K562 (cell line): ENCODE data around the gene NBPF3. TPM values are rescaled to one million over a fixed set of nuclear protein-coding genes. Genes with fewer than 3 reads are reported as not detected.

Source experiments
- ATAC-seq: fragments of 200-7000 bp; cut with Tn5 transposase; 3 replicates; pipeline ENCODE4 v1.9.1; 2020; ENCODE audit warnings: moderate library complexity
- BruUV-seq: library from RNA; stranded (reverse); fragments of 400-500 nt; replicated peaks from 2 replicates; lab custom pipeline; 2021; lab: Mats Ljungman, UMichigan
- CTCF ChIA-PET: fragments of 300-600 bp; formaldehyde crosslinking; extraction: SDS; loops from one replicate; lab custom pipeline; 2021; ENCODE audit warnings: low intra/inter-chr PET ratio; lab: Yijun Ruan, JAX
- POLR2A ChIA-PET: fragments of 300-600, 350-650 bp; sonication (Branson Sonifier 250); formaldehyde crosslinking; extraction: SDS; loops from one replicate; lab custom pipeline; 2021; ENCODE audit warnings: antibody characterized with exemption, inconsistent platforms; lab: Yijun Ruan, JAX
- DNase-seq, 4 experiments: peaks; one replicate each; pipeline versions ENCODE4 v3.0.0 to v3.0.0-alpha.2; 2011 to 2018; ENCODE audit warnings: low spot score in 3 of 4, mixed read lengths in 3 of 4; ENCODE audit errors: extremely low read depth in 1 of 4
- FAIRE-seq: peaks from 2 replicates; lab custom pipeline; 2011; peaks lifted over from hg19 to GRCh38; lab: Jason Lieb, UNC
- H2AFZ ChIP-seq: 2 replicates; pipeline ENCODE4 v1.6.0; 2011; ENCODE audit warnings: low read depth, low read length, control low read depth, inconsistent platforms
- H3K27ac ChIP-seq: fragments of 200-600 bp; 3 replicates; pipeline ENCODE4 v1.8.0; 2011; ENCODE audit warnings: low read depth, mild to moderate bottlenecking, control low read depth, inconsistent platforms, low read length, moderate library complexity, mixed read lengths; ENCODE audit errors: extremely low read depth
- H3K27me3 ChIP-seq, 2 experiments: fragments of 300-600 bp in 1 of 2; 2 replicates in 1 of 2; 3 replicates in 1 of 2; pipeline versions ENCODE4 v1.6.0 to v1.8.0; 2011; ENCODE audit warnings: inconsistent platforms in 2 of 2, low read length in 2 of 2, mild to moderate bottlenecking in 1 of 2, mixed read lengths in 1 of 2, moderate library complexity in 1 of 2; ENCODE audit not compliant: control insufficient read depth in 2 of 2, insufficient read depth in 2 of 2
- H3K36me3 ChIP-seq: fragments of 300-600 bp; 3 replicates; pipeline ENCODE4 v1.8.0; 2011; ENCODE audit warnings: mild to moderate bottlenecking, low read length, inconsistent platforms; ENCODE audit not compliant: control insufficient read depth, insufficient read depth
- H3K4me1 ChIP-seq, 2 experiments: fragments of 200-600 bp in 1 of 2; replicated peaks in 1 of 2; 2 replicates in 1 of 2; 3 replicates in 1 of 2; pipeline versions ENCODE4 v1.5.1 to v1.8.0; 2011; ENCODE audit warnings: inconsistent platforms in 2 of 2, low read length in 2 of 2, mild to moderate bottlenecking in 1 of 2, mixed read lengths in 1 of 2, moderate library complexity in 1 of 2; ENCODE audit not compliant: control insufficient read depth in 2 of 2, insufficient read depth in 2 of 2
- H3K4me2 ChIP-seq: 2 replicates; pipeline ENCODE4 v1.6.1; 2011; ENCODE audit warnings: low read length, control low read depth, inconsistent platforms, mixed read lengths; ENCODE audit not compliant: insufficient read depth
- H3K4me3 ChIP-seq: fragments of 200-600 bp; sonication (generic), shearing (Covaris generic); 2 replicates; pipeline ENCODE4 v1.5.1; 2016; ENCODE audit warnings: control low read depth, inconsistent platforms
- H3K79me2 ChIP-seq: fragments of 200-600 bp; 3 replicates; pipeline ENCODE4 v1.8.0; 2011; ENCODE audit warnings: low read length, inconsistent platforms; ENCODE audit not compliant: control insufficient read depth, insufficient read depth
- H3K9ac ChIP-seq, 2 experiments: 2 replicates each; pipeline versions ENCODE4 v1.6.0 to v1.6.1; 2011; ENCODE audit warnings: low read depth in 2 of 2, low read length in 2 of 2, control low read depth in 1 of 2, inconsistent platforms in 1 of 2, mild to moderate bottlenecking in 1 of 2, mixed read lengths in 1 of 2; ENCODE audit not compliant: insufficient read depth in 1 of 2
- H3K9me1 ChIP-seq: one replicate; pipeline ENCODE4 v1.6.0; 2011; ENCODE audit warnings: inconsistent platforms, mild to moderate bottlenecking, low read length, moderate library complexity; ENCODE audit not compliant: control insufficient read depth, insufficient read depth
- H3K9me3 ChIP-seq: replicated peaks from 2 replicates; pipeline ENCODE4 v1.5.1; 2011; ENCODE audit warnings: low read depth, low read length, inconsistent platforms; ENCODE audit not compliant: control insufficient read depth, insufficient read depth
- H4K20me1 ChIP-seq: replicated peaks from 2 replicates; pipeline ENCODE4 v1.6.1; 2011; ENCODE audit warnings: low read length, inconsistent platforms, mixed read lengths; ENCODE audit not compliant: control insufficient read depth, insufficient read depth
- ARID1B ChIP-seq: fragments of 450-650 bp; IDR thresholded peaks from 2 replicates; pipeline ENCODE4 v1.6.1; 2016; ENCODE audit warnings: antibody characterized with exemption, mild to moderate bottlenecking, inconsistent platforms
- ATF7 ChIP-seq: fragments of 450-650 bp; IDR thresholded peaks from 2 replicates; pipeline ENCODE4 v1.7.1; 2014; ENCODE audit warnings: mild to moderate bottlenecking, moderate library complexity
- CBFA2T2 ChIP-seq: fragments of 450-650 bp; conservative IDR thresholded peaks from 2 replicates; pipeline ENCODE4 v1.6.1; 2017; ENCODE audit warnings: mild to moderate bottlenecking
- CBFA2T3 ChIP-seq: fragments of 450-650 bp; IDR thresholded peaks from 2 replicates; pipeline ENCODE4 v1.6.1; 2017
- EP300 ChIP-seq: IDR thresholded peaks from 2 replicates; pipeline ENCODE4 v1.6.1; 2012; ENCODE audit warnings: low read length, improper control_type of control experiment
- GATA2 ChIP-seq: sonication (generic); formaldehyde crosslinking; IDR thresholded peaks from 2 replicates; pipeline ENCODE4 v1.4.0; 2020; ENCODE audit warnings: mild to moderate bottlenecking, missing genetic modification reagents
- GTF2A2 ChIP-seq: IDR thresholded peaks from 2 replicates; pipeline ENCODE4 v1.6.1; 2016; ENCODE audit warnings: mild to moderate bottlenecking, missing genetic modification characterization, missing compliant biosample characterization
- HOXB6 ChIP-seq: fragments of 250-450 bp; sonication (Bioruptor Pico); IDR thresholded peaks from 2 replicates; pipeline ENCODE4 v1.5.1; 2022; ENCODE audit warnings: mild to moderate bottlenecking, borderline replicate concordance
- KDM5B ChIP-seq: fragments of 200-600 bp; sonication (generic); IDR thresholded peaks from 2 replicates; pipeline ENCODE4 v1.6.1; 2012; ENCODE audit warnings: low read depth, mild to moderate bottlenecking, moderate library complexity, low read length, control low read depth, inconsistent platforms; ENCODE audit not compliant: insufficient replicate concordance
- KLF1 ChIP-seq: fragments of 450-650 bp; IDR thresholded peaks from 2 replicates; pipeline ENCODE4 v1.6.1; 2016; ENCODE audit warnings: missing genetic modification characterization, missing compliant biosample characterization
- KLF16 ChIP-seq: IDR thresholded peaks from 2 replicates; pipeline ENCODE4 v1.6.1; 2016; ENCODE audit warnings: antibody characterized with exemption
- NCOR1 ChIP-seq: fragments of 450-650 bp; IDR thresholded peaks from 2 replicates; pipeline ENCODE4 v1.6.1; 2016; ENCODE audit warnings: mild to moderate bottlenecking, moderate library complexity
- NR3C1 ChIP-seq: sonication (generic); formaldehyde crosslinking; IDR thresholded peaks from 2 replicates; pipeline ENCODE4 v1.8.1; 2022; ENCODE audit warnings: missing genetic modification reagents
- PHB ChIP-seq: fragments of 250-450 bp; sonication (Bioruptor Pico); IDR thresholded peaks from 2 replicates; pipeline ENCODE4 v1.5.0; 2021
- POLR2AphosphoS5 ChIP-seq: IDR thresholded peaks from 2 replicates; pipeline ENCODE4 v1.6.1; 2011; ENCODE audit warnings: mild to moderate bottlenecking, low read depth, low read length, moderate library complexity; ENCODE audit not compliant: control insufficient read depth, insufficient read depth
- RNF2 ChIP-seq: sonication (generic); IDR thresholded peaks from 2 replicates; pipeline ENCODE4 v1.6.1; 2016
- RUNX1 ChIP-seq: sonication (generic); IDR thresholded peaks from 2 replicates; pipeline ENCODE4 v1.6.1; 2016; ENCODE audit warnings: antibody characterized with exemption, low read depth
- STAT5A ChIP-seq: IDR thresholded peaks from 2 replicates; pipeline ENCODE4 v1.6.1; 2012; ENCODE audit warnings: low read length, inconsistent platforms, borderline replicate concordance
- TAL1 ChIP-seq: fragments of 450-650 bp; IDR thresholded peaks from 2 replicates; pipeline ENCODE4 v1.6.1; 2016; ENCODE audit warnings: mild to moderate bottlenecking
- TCF3 ChIP-seq: sonication (generic); formaldehyde crosslinking; IDR thresholded peaks from 2 replicates; pipeline ENCODE4 v1.4.0; 2020; ENCODE audit warnings: mild to moderate bottlenecking, missing genetic modification reagents
- ZBTB8A ChIP-seq: fragments of 450-650 bp; IDR thresholded peaks from 2 replicates; pipeline ENCODE4 v1.6.1; 2018; ENCODE audit warnings: mild to moderate bottlenecking, moderate library complexity; ENCODE audit not compliant: partially characterized antibody
- ZNF263 ChIP-seq: sonication (generic); formaldehyde crosslinking; IDR thresholded peaks from 2 replicates; pipeline ENCODE4 v1.8.0; 2022; ENCODE audit warnings: mild to moderate bottlenecking, missing genetic modification reagents, borderline replicate concordance
- WGBS: fragments of 100-300 bp; shearing (Covaris generic); methylation state at CpG from one replicate; pipeline ENCODE4 v1.1.6; 2016; ENCODE audit warnings: low coverage, mixed read lengths; ENCODE audit not compliant: insufficient coverage; ENCODE audit errors: missing lambda C conversion rate; 5-methylcytosine and 5-hydroxymethylcytosine counted together
- in situ Hi-C: fragments of 300-500 bp; cut with MboI; formaldehyde crosslinking; loops from 4 replicates; pipeline ENCODE4 v1.15.0; 2018; ENCODE audit warnings: inconsistent platforms, mixed read lengths
- intact Hi-C: fragments of 100-400 bp; cut with micrococcal nuclease; formaldehyde crosslinking; loops from 2 replicates; pipeline ENCODE4 v1.14.2; 2022
- polyA plus RNA-seq, 8 experiments: library from polyadenylated mRNA; depleted of rRNA in 4 of 8; stranded (reverse) in 5 of 8; unstranded in 3 of 8; fragments of >200 nt; fragmentation: Nextera tagmentation in 2 of 8; fragmentation: Illumina TruSeq in 1 of 8; extraction: Ambion mirVana in 2 of 8; extraction: Trizol in 1 of 8; gene quantifications; 2 replicates each; pipeline versions ENCODE4 v1.2.1 to v1.2.3, GENCODE V29; 2011 to 2014; ENCODE audit warnings: inconsistent platforms in 1 of 8, missing spikeins in 1 of 8
- total RNA-seq, 7 experiments: library from RNA; depleted of rRNA in 6 of 7; stranded (reverse); fragments of >200 nt in 6 of 7; fragmentation: Illumina TruSeq in 2 of 7; extraction: Trizol in 2 of 7; gene quantifications; 2 replicates each; pipeline versions ENCODE4 v1.2.1 to v1.2.3, GENCODE V29; 2011 to 2021; ENCODE audit warnings: low replicate concordance in 1 of 7
- TF ChIP-seq, protein P1 (sequence below): fragments of 200-800 bp; sonication (Bioruptor generic); IDR thresholded peaks from 2 replicates; pipeline ENCODE4 v1.6.1; 2017; ENCODE audit warnings: missing genetic modification characterization, missing compliant biosample characterization

NBPF3 gene
- total and polyA plus RNA-seq, 9 of the 15 experiments (the other 6 are each of a cell fraction or from before 2014, with no cell fraction given) = 1.5 to 7.3 (median 5.4) TPM

GRCh38 chr1:21531241-21531640, 91.3 kb downstream of the NBPF3 start:
- H3K27me3 ChIP-seq = peaks cover 32 to 36% of the 10 kb centered on the region in 2 experiments
- H3K4me3 ChIP-seq = no peak overlapping the region
- no peak overlapping the region for H2AFZ ChIP-seq
- intact Hi-C loops (no loop called here), in situ Hi-C loops (no loop called here)
- WGBS = 1% methylated on average over 5 of the region's 5 CpGs
- ChIA-PET POLR2A (interaction anchor here (1.1 kb wide), 1 partner anchor 22 kb away, joined by 3 read pairs; no protein-coding TSS in a partner anchor), CTCF (no interaction called here)
- H3K4me1 ChIP-seq = peaks cover 0 to 2% of the 10 kb centered on the region in 2 experiments; a peak in 2 of 5 replicates
- peak in 1 of 4 experiments; percentile 34 for DNase-seq
- H3K9me1 ChIP-seq = no peaks in the 10 kb centered on the region
- H3K79me2 ChIP-seq = no peaks in the 10 kb centered on the region
- H3K9ac ChIP-seq = peak overlapping the region in 1 of 2 experiments; percentile 66; a peak in 1 of 4 replicates
- ATAC-seq = no peak
- no peak overlapping the region for H3K4me2 ChIP-seq
- no peaks in the 10 kb centered on the region for H3K36me3 ChIP-seq
- H4K20me1 ChIP-seq = 0 out of 2 replicates have a peak, but pooled peaks cover 2% of the 10 kb centered on the region
- no peaks in the 10 kb centered on the region for H3K9me3 ChIP-seq
- no TSS peak for BruUV-seq
- no peak for FAIRE-seq
- H3K27ac ChIP-seq = no peak overlapping the region
- TF ChIP-seq NR3C1 (CRISPR knock-in tag) (no peak), POLR2AphosphoS5 (peak; percentile 33; the same call in 1 of the 2 replicates), GTF2A2 (tag) (no peak), KLF16 (0 out of 2 replicates have a peak, but pooled peaks have one; percentile 29), HOXB6 (no peak), GATA2 (CRISPR knock-in tag) (peak; percentile 56; the same call in 1 of the 2 replicates), EP300 (peak; percentile 15; the same call in 1 of the 2 replicates), PHB (no peak), RNF2 (no peak), ZBTB8A (no peak), ZNF263 (0 out of 2 replicates have a peak, but pooled peaks have one; percentile 39), KLF1 (tag) (no peak), RUNX1 (0 out of 2 replicates have a peak, but pooled peaks have one; percentile 28), CBFA2T3 (peak; percentile 86), NCOR1 (peak; percentile 73), TAL1 (peak; percentile 77), STAT5A (peak; percentile 43; the same call in 1 of the 2 replicates), KDM5B (no peak), TCF3 (CRISPR knock-in tag) (peak; percentile 91), ARID1B (peak; percentile 70), ATF7 (no peak), CBFA2T2 (peak; percentile 76)
- TF ChIP-seq, protein P1, sequence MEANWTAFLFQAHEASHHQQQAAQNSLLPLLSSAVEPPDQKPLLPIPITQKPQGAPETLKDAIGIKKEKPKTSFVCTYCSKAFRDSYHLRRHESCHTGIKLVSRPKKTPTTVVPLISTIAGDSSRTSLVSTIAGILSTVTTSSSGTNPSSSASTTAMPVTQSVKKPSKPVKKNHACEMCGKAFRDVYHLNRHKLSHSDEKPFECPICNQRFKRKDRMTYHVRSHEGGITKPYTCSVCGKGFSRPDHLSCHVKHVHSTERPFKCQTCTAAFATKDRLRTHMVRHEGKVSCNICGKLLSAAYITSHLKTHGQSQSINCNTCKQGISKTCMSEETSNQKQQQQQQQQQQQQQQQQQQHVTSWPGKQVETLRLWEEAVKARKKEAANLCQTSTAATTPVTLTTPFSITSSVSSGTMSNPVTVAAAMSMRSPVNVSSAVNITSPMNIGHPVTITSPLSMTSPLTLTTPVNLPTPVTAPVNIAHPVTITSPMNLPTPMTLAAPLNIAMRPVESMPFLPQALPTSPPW (CRISPR knock-in tag) = no peak
